Measurements from ENCODE around the gene PPFIA1.
"Not testable (repeated sequence)": the region's sequence is repeated elsewhere in the genome, so short reads cannot be mapped to it uniquely, and the experiment has no call there.

PPFIA1 gene

GRCh38 chr11:70384566-70385152 is 114.2 kb downstream of the PPFIA1 start:
- Histone ChIP-seq H3K9me3 (no peaks in the 10 kb centered on the region), H3K4me1 (ENCODE audit: control insufficient read depth in 1 of 2, insufficient read depth in 1 of 2, low read depth in 1 of 2, low read length in 1 of 2) (no peaks in the 10 kb centered on the region), H3K27me3 (peaks cover 26% of the 10 kb centered on the region), H3K4me3 (ENCODE audit: low read depth in 1 of 2, low read length in 1 of 2) (no peak overlapping the region), H3K36me3 (peaks cover 55% of the 10 kb centered on the region), H3K27ac (no peak overlapping the region)
- TF ChIP-seq, protein P1, sequence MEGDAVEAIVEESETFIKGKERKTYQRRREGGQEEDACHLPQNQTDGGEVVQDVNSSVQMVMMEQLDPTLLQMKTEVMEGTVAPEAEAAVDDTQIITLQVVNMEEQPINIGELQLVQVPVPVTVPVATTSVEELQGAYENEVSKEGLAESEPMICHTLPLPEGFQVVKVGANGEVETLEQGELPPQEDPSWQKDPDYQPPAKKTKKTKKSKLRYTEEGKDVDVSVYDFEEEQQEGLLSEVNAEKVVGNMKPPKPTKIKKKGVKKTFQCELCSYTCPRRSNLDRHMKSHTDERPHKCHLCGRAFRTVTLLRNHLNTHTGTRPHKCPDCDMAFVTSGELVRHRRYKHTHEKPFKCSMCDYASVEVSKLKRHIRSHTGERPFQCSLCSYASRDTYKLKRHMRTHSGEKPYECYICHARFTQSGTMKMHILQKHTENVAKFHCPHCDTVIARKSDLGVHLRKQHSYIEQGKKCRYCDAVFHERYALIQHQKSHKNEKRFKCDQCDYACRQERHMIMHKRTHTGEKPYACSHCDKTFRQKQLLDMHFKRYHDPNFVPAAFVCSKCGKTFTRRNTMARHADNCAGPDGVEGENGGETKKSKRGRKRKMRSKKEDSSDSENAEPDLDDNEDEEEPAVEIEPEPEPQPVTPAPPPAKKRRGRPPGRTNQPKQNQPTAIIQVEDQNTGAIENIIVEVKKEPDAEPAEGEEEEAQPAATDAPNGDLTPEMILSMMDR (IDR thresholded peaks at IDR 0.05): no peak

DNA sequence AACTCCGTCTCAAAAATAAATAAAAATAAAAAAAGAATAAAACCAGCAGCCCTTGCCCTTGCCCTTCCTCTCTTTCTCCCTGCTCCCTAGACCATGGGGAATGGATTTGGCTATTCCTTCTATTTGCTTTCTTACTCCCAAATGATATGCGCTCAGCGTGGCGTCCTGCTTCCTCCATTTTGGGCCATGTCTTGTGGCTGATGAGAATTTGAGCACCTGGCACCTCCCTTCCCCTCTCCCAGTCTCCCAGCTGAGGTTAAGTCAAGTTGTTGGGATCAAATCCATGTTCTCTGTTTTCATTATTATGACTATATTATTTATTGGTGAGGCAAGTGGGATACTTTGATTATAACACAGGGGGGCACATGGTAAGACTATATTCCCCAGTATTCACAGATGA is 117.1 kb downstream of the PPFIA1 start:
- Histone ChIP-seq H3K4me1 (ENCODE audit: control insufficient read depth in 1 of 2, insufficient read depth in 1 of 2, low read depth in 1 of 2, low read length in 1 of 2) (no peaks in the 10 kb centered on the region), H3K27ac (no peak overlapping the region), H3K4me3 (ENCODE audit: low read depth in 1 of 2, low read length in 1 of 2) (no peak overlapping the region), H3K27me3 (peaks cover 55% of the 10 kb centered on the region), H3K9me3 (no peaks in the 10 kb centered on the region), H3K36me3 (peaks cover 28% of the 10 kb centered on the region)
- TF ChIP-seq, protein P1 (IDR thresholded peaks at IDR 0.05): no peak

DNA sequence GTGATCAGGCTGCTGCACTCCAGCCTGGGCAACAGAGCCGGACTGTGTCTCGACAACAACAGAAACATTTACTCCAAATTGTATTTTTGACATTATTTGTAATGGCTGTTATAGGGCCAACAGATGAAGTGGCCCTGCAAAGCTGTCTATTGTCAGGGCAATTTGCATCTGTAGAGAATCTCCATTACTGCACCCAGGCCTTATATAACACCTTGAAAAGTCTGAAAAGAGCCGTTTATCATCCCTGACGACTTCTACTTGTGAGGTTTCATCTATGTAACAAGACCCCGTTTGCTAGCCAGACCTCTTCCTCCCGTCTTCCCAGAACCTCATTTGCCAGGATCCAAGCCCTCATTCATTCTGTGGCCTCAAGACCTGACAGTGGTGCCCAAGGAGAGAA is 118.7 kb downstream of the PPFIA1 start:
- no peaks in the 10 kb centered on the region for H3K4me1 ChIP-seq (ENCODE audit: control insufficient read depth in 1 of 2, insufficient read depth in 1 of 2, low read depth in 1 of 2, low read length in 1 of 2)
- no peak overlapping the region for H3K4me3 ChIP-seq (ENCODE audit: low read depth in 1 of 2, low read length in 1 of 2)
- H3K36me3 ChIP-seq: peaks cover 12% of the 10 kb centered on the region
- no peak overlapping the region for H3K27ac ChIP-seq
- TF ChIP-seq, protein P1 (IDR thresholded peaks at IDR 0.05): no peak
- H3K9me3 ChIP-seq: no peaks in the 10 kb centered on the region
- H3K27me3 ChIP-seq: peaks cover 71% of the 10 kb centered on the region

- H3K27ac ChIP-seq; H3K4me1 ChIP-seq (ENCODE audit: control insufficient read depth in 1 of 2, insufficient read depth in 1 of 2, low read depth in 1 of 2, low read length in 1 of 2); H3K9me3 ChIP-seq; H3K36me3 ChIP-seq; H3K4me3 ChIP-seq (ENCODE audit: low read depth in 1 of 2, low read length in 1 of 2): not testable (repeated sequence)
- peaks cover 88% of the 10 kb centered on the region for H3K27me3 ChIP-seq
Measured at GRCh38 chr11:70390882-70391281, 120.4 kb downstream of the PPFIA1 start.

- Histone ChIP-seq H3K27me3 (peaks cover 87% of the 10 kb centered on the region), H3K9me3 (no peaks in the 10 kb centered on the region), H3K4me1 (ENCODE audit: control insufficient read depth in 1 of 2, insufficient read depth in 1 of 2, low read depth in 1 of 2, low read length in 1 of 2) (peaks cover 25 to 31% of the 10 kb centered on the region in 2 experiments), H3K27ac (no peak overlapping the region), H3K4me3 (ENCODE audit: low read depth in 1 of 2, low read length in 1 of 2) (no peak overlapping the region), H3K36me3 (no peaks in the 10 kb centered on the region)
- TF ChIP-seq, protein P1 (IDR thresholded peaks at IDR 0.05): no peak
Measured at GRCh38 chr11:70394211-70394950, 123.9 kb downstream of the PPFIA1 start.

DNA sequence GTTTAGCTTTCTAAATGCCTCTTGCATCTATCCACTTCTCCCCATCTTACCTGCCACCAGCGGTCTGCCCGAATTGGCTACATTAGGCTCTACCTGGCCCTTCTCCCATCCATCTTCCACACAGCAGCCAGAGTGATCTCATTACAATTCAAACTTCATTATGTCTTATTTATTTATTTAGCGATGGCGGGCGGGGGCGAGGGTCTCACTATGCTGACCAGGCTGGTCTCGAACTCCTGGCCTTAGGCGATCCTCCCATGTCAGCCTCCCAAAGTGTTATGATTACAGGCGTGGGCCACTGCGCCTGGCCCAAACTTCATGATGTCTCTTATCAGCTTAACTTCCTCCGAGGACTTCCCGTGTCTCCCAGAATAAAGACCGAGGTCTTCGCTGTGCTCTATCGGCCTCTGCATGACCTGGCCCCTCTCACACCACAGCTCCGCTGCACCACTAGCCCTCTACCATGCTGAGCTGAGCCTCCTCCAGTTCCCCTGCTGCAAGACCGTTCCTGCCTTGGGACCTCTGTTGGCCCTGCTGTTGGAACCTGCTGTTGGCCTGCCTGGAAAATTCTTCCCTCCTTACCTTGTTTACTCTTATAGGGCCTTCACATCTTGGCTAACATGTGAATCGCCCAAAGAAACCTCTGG is 127.0 kb downstream of the PPFIA1 start:
- H3K9me3 ChIP-seq: no peaks in the 10 kb centered on the region
- peak overlapping the region; percentile 52 to 69 for H3K4me3 ChIP-seq (ENCODE audit: low read depth in 1 of 2, low read length in 1 of 2)
- TF ChIP-seq, protein P1 (IDR thresholded peaks at IDR 0.05): no peak
- H3K27me3 ChIP-seq: peaks cover 87% of the 10 kb centered on the region
- H3K36me3 ChIP-seq: no peaks in the 10 kb centered on the region
- H3K27ac ChIP-seq: peak overlapping the region; percentile 58
- peaks cover 37 to 44% of the 10 kb centered on the region in 2 experiments for H3K4me1 ChIP-seq (ENCODE audit: control insufficient read depth in 1 of 2, insufficient read depth in 1 of 2, low read depth in 1 of 2, low read length in 1 of 2)
